ENCODE data around the gene ANGPTL8. TPM values are rescaled to one million over a fixed set of nuclear protein-coding genes. Genes with fewer than 3 reads are reported as not detected.

Gene ANGPTL8
- total and polyA plus RNA-seq, 7 donors = 0.08 to 14.6 (median 0.48) TPM; not detected in 2

DNA sequence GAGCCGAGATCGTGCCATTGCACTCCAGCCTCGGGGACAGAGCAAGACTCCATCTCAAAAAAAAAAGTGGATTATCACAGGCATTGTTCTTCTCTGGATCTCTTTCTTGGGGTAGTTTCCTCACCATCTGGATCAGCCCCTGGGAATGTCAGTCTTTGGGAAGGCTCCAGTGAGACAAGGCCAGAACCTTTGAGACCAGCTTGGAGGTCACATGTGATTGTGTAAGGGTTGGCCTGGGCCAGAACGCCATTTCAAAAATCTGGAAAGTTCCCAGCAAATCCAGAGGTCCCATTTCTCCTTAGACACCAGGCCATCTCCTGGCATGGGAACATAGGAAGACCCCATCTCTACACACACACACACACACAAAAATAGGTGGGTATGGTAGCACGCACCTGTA, 14.2 kb upstream of the ANGPTL8 start:
- ATAC-seq (peak in 3 of 4 donors; percentile 46 to 67 (median 57)), DNase-seq (peak in 1 of 2 donors; percentile 67)
- Histone ChIP-seq H3K27ac (no peak overlapping the region), H3K9me3 (peaks cover 9% of the 10 kb centered on the region), H3K27me3 (ENCODE audit: insufficient read depth in 3 of 3, low read length in 2 of 3) (no peaks in the 10 kb centered on the region), H3K4me1 (no peaks in the 10 kb centered on the region), H3K4me3 (no peak overlapping the region), H3K36me3 (ENCODE audit: insufficient read depth in 1 of 2, low read depth in 1 of 2) (peaks cover 0 to 35% of the 10 kb centered on the region in 2 donors)
- intact Hi-C loops (cut with DNase I) = no loop called here
- WGBS, 3 donors = 80 to 85% (median 81%) methylated on average over 5 of the region's 5 CpGs
- TF ChIP-seq, protein P1, sequence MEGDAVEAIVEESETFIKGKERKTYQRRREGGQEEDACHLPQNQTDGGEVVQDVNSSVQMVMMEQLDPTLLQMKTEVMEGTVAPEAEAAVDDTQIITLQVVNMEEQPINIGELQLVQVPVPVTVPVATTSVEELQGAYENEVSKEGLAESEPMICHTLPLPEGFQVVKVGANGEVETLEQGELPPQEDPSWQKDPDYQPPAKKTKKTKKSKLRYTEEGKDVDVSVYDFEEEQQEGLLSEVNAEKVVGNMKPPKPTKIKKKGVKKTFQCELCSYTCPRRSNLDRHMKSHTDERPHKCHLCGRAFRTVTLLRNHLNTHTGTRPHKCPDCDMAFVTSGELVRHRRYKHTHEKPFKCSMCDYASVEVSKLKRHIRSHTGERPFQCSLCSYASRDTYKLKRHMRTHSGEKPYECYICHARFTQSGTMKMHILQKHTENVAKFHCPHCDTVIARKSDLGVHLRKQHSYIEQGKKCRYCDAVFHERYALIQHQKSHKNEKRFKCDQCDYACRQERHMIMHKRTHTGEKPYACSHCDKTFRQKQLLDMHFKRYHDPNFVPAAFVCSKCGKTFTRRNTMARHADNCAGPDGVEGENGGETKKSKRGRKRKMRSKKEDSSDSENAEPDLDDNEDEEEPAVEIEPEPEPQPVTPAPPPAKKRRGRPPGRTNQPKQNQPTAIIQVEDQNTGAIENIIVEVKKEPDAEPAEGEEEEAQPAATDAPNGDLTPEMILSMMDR (IDR thresholded peaks at IDR 0.05) = no peak

DNA sequence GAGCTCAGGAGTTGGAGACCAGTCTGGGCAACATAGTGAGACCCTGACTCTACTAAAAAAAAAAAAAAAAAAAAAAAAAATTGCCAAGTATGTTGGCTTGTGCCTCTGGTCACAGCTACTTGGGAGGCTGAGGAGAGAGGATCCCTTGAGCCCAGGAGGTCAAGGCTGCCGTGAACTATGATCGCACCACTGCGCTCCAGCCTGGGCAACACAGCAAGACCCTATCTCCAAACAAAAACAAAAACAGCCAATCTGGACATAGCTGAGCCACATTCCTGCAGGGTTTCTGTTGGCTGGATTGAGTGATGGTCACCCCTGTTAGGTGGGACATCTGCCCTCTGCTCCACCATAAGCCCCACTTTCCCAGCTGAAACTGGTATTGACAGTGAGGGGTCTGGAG, 13.6 kb upstream of the ANGPTL8 start:
- WGBS, 3 donors = 95 to 96% (median 96%) methylated on average over 3 of the region's 3 CpGs

DNA sequence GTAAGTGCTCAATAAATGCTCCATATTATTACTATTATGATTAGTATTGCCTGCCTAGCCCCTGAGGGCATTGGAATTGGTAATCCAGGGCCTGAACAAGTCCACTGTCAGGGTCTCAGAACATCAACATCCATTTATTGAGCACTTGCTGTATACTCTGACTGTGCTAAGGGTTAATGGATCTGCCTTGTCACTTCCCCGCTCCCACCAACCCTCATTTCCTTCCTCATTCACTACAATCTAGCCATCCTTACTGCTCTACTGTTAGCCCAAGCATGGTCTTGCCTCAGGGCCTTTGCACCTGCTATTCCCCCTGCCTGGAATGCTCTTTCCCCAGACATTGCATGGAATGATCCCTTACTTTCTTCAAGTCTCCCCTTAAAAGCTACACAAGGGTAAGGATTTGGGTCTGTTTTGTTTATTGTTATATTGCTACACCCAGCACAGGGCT, 12.7 kb upstream of the ANGPTL8 start:
- intact Hi-C loops (cut with DNase I) = no loop called here
- no peaks in the 10 kb centered on the region for H3K27me3 ChIP-seq (ENCODE audit: insufficient read depth in 3 of 3, low read length in 2 of 3)
- peaks cover 0 to 32% of the 10 kb centered on the region in 2 donors for H3K36me3 ChIP-seq (ENCODE audit: insufficient read depth in 1 of 2, low read depth in 1 of 2)
- H3K4me1 ChIP-seq = no peaks in the 10 kb centered on the region
- H3K4me3 ChIP-seq = no peak overlapping the region
- TF ChIP-seq, protein P1 (IDR thresholded peaks at IDR 0.05) = no peak
- no peaks in the 10 kb centered on the region for H3K9me3 ChIP-seq
- H3K27ac ChIP-seq = no peak overlapping the region
- 83 to 94% (median 84%) methylated on average over 1 of the region's 1 CpG for WGBS, 3 donors
- no peak for DNase-seq
- no peak for ATAC-seq

More for the DNA sequence above, 13.6 kb upstream of the ANGPTL8 start:
- Histone ChIP-seq H3K27me3 (ENCODE audit: insufficient read depth in 3 of 3, low read length in 2 of 3) (no peaks in the 10 kb centered on the region), H3K36me3 (ENCODE audit: insufficient read depth in 1 of 2, low read depth in 1 of 2) (peaks cover 0 to 35% of the 10 kb centered on the region in 2 donors), H3K4me1 (no peaks in the 10 kb centered on the region), H3K4me3 (no peak overlapping the region), H3K27ac (no peak overlapping the region), H3K9me3 (peaks cover 8% of the 10 kb centered on the region)
- TF ChIP-seq, protein P1 (IDR thresholded peaks at IDR 0.05) = no peak
- no peak for DNase-seq
- no peak for ATAC-seq
- intact Hi-C loops (cut with DNase I) = no loop called here

DNA sequence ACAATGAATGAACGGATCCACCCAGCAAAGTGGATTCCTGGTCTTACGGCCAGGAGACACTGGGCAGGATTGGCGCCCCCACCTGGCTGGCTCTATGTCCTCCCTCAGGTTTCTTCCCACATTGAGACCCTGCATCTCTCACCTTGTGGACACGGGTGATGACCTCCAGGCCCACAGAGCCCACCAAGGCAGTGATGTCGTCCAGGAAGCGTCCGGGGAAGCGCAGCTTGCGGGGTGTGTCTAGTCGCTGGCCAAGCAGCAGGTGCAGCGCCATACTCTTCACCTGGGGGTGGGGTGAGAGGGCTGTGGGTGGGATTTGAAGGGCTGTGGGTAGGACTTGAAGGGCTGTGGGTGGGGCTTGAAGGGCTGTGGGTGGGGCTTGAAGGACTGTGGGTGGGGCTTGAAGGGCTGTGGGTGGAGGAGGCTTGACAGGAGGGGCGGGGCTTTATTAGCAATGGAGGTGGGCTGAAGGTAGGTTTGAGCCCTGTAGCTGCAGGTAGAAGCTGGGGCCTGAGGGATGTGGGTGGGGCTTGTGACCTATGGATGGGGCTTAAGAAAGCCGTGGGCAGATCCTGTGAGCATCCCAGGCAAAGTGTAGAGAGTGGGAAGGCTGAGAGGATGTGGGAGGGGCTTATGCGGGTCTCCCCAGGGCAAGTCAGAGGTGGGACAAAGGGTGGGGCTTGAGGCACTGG, 12.1 kb upstream of the ANGPTL8 start:
- DNase-seq = no peak
- Histone ChIP-seq H3K36me3 (ENCODE audit: insufficient read depth in 1 of 2, low read depth in 1 of 2) (peaks cover 0 to 32% of the 10 kb centered on the region in 2 donors), H3K27me3 (ENCODE audit: insufficient read depth in 3 of 3, low read length in 2 of 3) (no peaks in the 10 kb centered on the region), H3K27ac (no peak overlapping the region), H3K9me3 (no peaks in the 10 kb centered on the region), H3K4me3 (no peak overlapping the region), H3K4me1 (no peaks in the 10 kb centered on the region)
- 88 to 90% (median 89%) methylated on average over 14 of the region's 14 CpGs for WGBS, 3 donors
- ATAC-seq = no peak
- intact Hi-C loops (cut with DNase I) = no loop called here
- TF ChIP-seq, protein P1 (IDR thresholded peaks at IDR 0.05) = no peak

All from psoas muscle (tissue), 8 donors.